AG09309 (cell line): ENCODE results near the gene SFXN3.

Experiments used
- DNase-seq: peaks from one replicate; pipeline ENCODE4 v3.0.0-alpha.2; 2010; ENCODE audit warnings: low read depth
- H3K4me3 ChIP-seq: 2 replicates; pipeline ENCODE4 v1.5.1; 2011; ENCODE audit warnings: mild to moderate bottlenecking, low read depth, low read length, moderate library complexity; ENCODE audit not compliant: control insufficient read depth
- TF ChIP-seq, protein P1 (sequence below): IDR thresholded peaks from 2 replicates; pipeline ENCODE4 v1.5.1; 2011; ENCODE audit warnings: mild to moderate bottlenecking, low read depth, low read length, inconsistent platforms; ENCODE audit not compliant: insufficient read depth, control insufficient read depth; ENCODE audit errors: missing control alignments

The SFXN3 gene

GRCh38 chr10:100986952-100987684, 43.9 kb upstream of the SFXN3 start, which contains the start of the genes MRPL43 and TWNK:
Gene MRPL43 (minus strand): TSS chr10:100987497. CDS start chr10:100987443, 54 bp downstream.
Gene TWNK (plus strand): TSS chr10:100987543. CDS start chr10:100988211, 668 bp downstream.
- TF ChIP-seq, protein P1, sequence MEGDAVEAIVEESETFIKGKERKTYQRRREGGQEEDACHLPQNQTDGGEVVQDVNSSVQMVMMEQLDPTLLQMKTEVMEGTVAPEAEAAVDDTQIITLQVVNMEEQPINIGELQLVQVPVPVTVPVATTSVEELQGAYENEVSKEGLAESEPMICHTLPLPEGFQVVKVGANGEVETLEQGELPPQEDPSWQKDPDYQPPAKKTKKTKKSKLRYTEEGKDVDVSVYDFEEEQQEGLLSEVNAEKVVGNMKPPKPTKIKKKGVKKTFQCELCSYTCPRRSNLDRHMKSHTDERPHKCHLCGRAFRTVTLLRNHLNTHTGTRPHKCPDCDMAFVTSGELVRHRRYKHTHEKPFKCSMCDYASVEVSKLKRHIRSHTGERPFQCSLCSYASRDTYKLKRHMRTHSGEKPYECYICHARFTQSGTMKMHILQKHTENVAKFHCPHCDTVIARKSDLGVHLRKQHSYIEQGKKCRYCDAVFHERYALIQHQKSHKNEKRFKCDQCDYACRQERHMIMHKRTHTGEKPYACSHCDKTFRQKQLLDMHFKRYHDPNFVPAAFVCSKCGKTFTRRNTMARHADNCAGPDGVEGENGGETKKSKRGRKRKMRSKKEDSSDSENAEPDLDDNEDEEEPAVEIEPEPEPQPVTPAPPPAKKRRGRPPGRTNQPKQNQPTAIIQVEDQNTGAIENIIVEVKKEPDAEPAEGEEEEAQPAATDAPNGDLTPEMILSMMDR, result no peak
- H3K4me3 ChIP-seq, result peak within 1 kb of the TSS; percentile 88
- DNase-seq, result no peak

DNA sequence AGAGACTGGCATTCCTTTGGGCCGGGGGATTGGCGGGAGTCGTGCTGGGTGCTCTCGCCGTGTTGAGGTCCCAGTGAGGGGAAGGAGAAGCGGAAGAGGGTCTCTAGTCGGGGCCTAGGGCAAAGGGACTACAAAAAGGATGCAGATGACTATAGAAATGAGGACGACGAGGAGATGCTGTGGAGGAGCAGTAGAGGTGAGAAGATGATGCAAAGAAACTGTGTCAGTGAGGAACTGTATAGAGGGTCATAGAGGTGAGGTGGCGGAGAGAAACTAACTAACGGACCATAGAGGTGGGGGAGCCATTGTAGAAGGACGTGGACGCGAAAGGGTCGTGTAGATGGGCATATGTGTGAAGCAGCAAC, 43.4 kb upstream of the SFXN3 start:
- TF ChIP-seq, protein P1, result no peak
- H3K4me3 ChIP-seq, result peak overlapping the region; percentile 88

GRCh38 chr10:100988166-100988565, 42.9 kb upstream of the SFXN3 start:
- TF ChIP-seq, protein P1, result no peak
- peak overlapping the region; percentile 88 for H3K4me3 ChIP-seq
- no peak for DNase-seq

More for the DNA sequence above, 43.4 kb upstream of the SFXN3 start:
- no peak for DNase-seq

DNA sequence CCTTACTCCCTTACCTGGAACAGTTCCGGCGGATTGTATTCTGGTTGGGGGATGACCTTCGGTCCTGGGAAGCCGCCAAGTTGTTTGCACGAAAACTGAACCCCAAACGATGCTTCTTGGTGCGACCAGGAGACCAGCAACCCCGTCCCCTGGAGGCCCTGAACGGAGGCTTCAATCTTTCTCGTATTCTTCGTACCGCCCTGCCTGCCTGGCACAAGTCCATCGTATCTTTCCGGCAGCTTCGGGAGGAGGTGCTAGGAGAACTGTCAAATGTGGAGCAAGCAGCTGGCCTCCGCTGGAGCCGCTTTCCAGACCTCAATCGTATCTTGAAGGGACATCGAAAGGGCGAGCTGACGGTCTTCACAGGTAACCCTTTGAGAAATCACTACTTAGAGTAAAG, 41.9 kb upstream of the SFXN3 start:
- TF ChIP-seq, protein P1, result no peak
- no peak overlapping the region for H3K4me3 ChIP-seq
- no peak for DNase-seq

GRCh38 chr10:100993986-100994708, 36.9 kb upstream of the SFXN3 start:
- no peak for DNase-seq
- no peak overlapping the region for H3K4me3 ChIP-seq
- TF ChIP-seq, protein P1, result peak; percentile 73

DNA sequence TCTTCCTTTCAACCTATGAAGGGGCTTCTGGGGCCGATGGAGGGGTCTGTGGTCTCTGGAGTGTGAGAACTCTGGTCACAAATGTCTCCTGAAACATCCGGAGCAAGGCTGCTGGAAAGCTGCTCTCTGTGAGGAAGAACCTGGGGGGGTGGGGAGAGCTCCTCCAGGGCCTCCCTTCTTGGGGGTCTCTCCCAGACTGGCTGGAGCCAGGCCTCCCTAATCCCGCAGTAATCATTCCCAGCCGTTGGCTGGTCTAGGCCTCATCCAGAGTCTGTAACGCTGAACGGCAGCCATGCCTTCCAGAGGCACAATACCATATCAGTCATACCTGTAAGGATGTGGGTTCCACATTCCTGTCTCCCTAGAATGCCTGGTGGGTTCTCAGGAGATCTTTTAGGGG, 35.9 kb upstream of the SFXN3 start:
- DNase-seq, result no peak
- H3K4me3 ChIP-seq, result no peak overlapping the region
- TF ChIP-seq, protein P1, result no peak
